ENCODE data around the gene POMC. TPM values are rescaled to one million over a fixed set of nuclear protein-coding genes. Genes with fewer than 3 reads are reported as not detected.
"Not testable (repeated sequence)": the region's sequence is repeated elsewhere in the genome, so short reads cannot be mapped to it uniquely, and the experiment has no call there.

POMC gene
- total RNA-seq: 7.5 TPM
- long read RNA-seq, partial matches to known transcripts: 0 of 13 reads
- long read RNA-seq, other reads (novel, unspliced or antisense): 13 of 13 reads

GRCh38 chr2:25168256-25169072 is at the start of gene POMC:
Gene POMC, minus strand, starts transcription at chr2:25168580. Its CDS starts 3,808 bp downstream, at chr2:25164772.
- no peaks in the 10 kb centered on the region for H3K9me3 ChIP-seq (replicated peaks)
- intact Hi-C loops (cut with micrococcal nuclease): no loop called here
- TF ChIP-seq CTCF (IDR thresholded peaks at IDR 0.05; ENCODE audit: borderline replicate concordance): no peak
- peak within 1 kb of the TSS; percentile 68 for H3K4me3 ChIP-seq
- DNase-seq: no peak
- H3K27ac ChIP-seq (replicated peaks): no peak within 1 kb of the TSS
- peaks cover 17% of the 10 kb centered on the region for H3K4me1 ChIP-seq
- no peaks in the 10 kb centered on the region for H3K36me3 ChIP-seq
- peaks cover 93% of the 10 kb centered on the region for H3K27me3 ChIP-seq (ENCODE audit: low read depth)

GRCh38 chr2:25218100-25218499 is 49.7 kb upstream of the POMC start:
- Histone ChIP-seq H3K36me3 (no peaks in the 10 kb centered on the region), H3K4me3 (no peak overlapping the region), H3K9me3 (replicated peaks) (no peaks in the 10 kb centered on the region), H3K27me3 (ENCODE audit: low read depth) (no peaks in the 10 kb centered on the region), H3K27ac (replicated peaks) (no peak overlapping the region), H3K4me1 (peaks cover 4% of the 10 kb centered on the region)
- DNase-seq: no peak
- no peak for TF ChIP-seq CTCF (IDR thresholded peaks at IDR 0.05; ENCODE audit: borderline replicate concordance)
- intact Hi-C loops (cut with micrococcal nuclease): no loop called here

GRCh38 chr2:25215948-25216679 is 47.7 kb upstream of the POMC start:
- peak overlapping the region; percentile 65 for H3K4me3 ChIP-seq
- intact Hi-C loops (cut with micrococcal nuclease): no loop called here
- H3K9me3 ChIP-seq (replicated peaks): no peaks in the 10 kb centered on the region
- H3K27ac ChIP-seq (replicated peaks): peak overlapping the region; percentile 78
- DNase-seq: peak; percentile 80
- no peak for TF ChIP-seq CTCF (IDR thresholded peaks at IDR 0.05; ENCODE audit: borderline replicate concordance)
- no peaks in the 10 kb centered on the region for H3K27me3 ChIP-seq (ENCODE audit: low read depth)
- H3K4me1 ChIP-seq: peaks cover 4% of the 10 kb centered on the region
- no peaks in the 10 kb centered on the region for H3K36me3 ChIP-seq

GRCh38 chr2:25215232-25215631 is 46.9 kb upstream of the POMC start:
- no peak for TF ChIP-seq CTCF (IDR thresholded peaks at IDR 0.05; ENCODE audit: borderline replicate concordance)
- Histone ChIP-seq H3K4me3 (peak overlapping the region; percentile 65), H3K36me3 (no peaks in the 10 kb centered on the region), H3K27ac (replicated peaks) (peak overlapping the region; percentile 78), H3K9me3 (replicated peaks) (no peaks in the 10 kb centered on the region), H3K4me1 (peaks cover 4% of the 10 kb centered on the region), H3K27me3 (ENCODE audit: low read depth) (no peaks in the 10 kb centered on the region)
- no peak for DNase-seq
- intact Hi-C loops (cut with micrococcal nuclease): no loop called here

GRCh38 chr2:25213229-25213628 is 44.8 kb upstream of the POMC start:
- Histone ChIP-seq H3K4me1 (peaks cover 4% of the 10 kb centered on the region), H3K4me3 (no peak overlapping the region)

GRCh38 chr2:25210923-25211322 is 42.5 kb upstream of the POMC start:
- DNase-seq; H3K27ac ChIP-seq (replicated peaks); H3K4me3 ChIP-seq; H3K9me3 ChIP-seq (replicated peaks); H3K4me1 ChIP-seq; intact Hi-C loops (cut with micrococcal nuclease); H3K27me3 ChIP-seq (ENCODE audit: low read depth); H3K36me3 ChIP-seq: not testable (repeated sequence)

More at GRCh38 chr2:25213229-25213628, 44.8 kb upstream of the POMC start:
- TF ChIP-seq CTCF (IDR thresholded peaks at IDR 0.05; ENCODE audit: borderline replicate concordance): no peak
- H3K27me3 ChIP-seq (ENCODE audit: low read depth): no peaks in the 10 kb centered on the region
- intact Hi-C loops (cut with micrococcal nuclease): no loop called here
- H3K9me3 ChIP-seq (replicated peaks): no peaks in the 10 kb centered on the region
- no peak for DNase-seq
- H3K36me3 ChIP-seq: no peaks in the 10 kb centered on the region
- no peak overlapping the region for H3K27ac ChIP-seq (replicated peaks)

Measured in left ventricle myocardium inferior (tissue), 1 donor.